Measurements from ENCODE around the gene STX5.
A peak's percentile ranks its signal among the peaks of the same experiment; 100 is the strongest.
"Not testable (repeated sequence)": the region's sequence is repeated elsewhere in the genome, so short reads cannot be mapped to it uniquely, and the experiment has no call there.

Gene STX5, protein sequence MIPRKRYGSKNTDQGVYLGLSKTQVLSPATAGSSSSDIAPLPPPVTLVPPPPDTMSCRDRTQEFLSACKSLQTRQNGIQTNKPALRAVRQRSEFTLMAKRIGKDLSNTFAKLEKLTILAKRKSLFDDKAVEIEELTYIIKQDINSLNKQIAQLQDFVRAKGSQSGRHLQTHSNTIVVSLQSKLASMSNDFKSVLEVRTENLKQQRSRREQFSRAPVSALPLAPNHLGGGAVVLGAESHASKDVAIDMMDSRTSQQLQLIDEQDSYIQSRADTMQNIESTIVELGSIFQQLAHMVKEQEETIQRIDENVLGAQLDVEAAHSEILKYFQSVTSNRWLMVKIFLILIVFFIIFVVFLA

DNA sequence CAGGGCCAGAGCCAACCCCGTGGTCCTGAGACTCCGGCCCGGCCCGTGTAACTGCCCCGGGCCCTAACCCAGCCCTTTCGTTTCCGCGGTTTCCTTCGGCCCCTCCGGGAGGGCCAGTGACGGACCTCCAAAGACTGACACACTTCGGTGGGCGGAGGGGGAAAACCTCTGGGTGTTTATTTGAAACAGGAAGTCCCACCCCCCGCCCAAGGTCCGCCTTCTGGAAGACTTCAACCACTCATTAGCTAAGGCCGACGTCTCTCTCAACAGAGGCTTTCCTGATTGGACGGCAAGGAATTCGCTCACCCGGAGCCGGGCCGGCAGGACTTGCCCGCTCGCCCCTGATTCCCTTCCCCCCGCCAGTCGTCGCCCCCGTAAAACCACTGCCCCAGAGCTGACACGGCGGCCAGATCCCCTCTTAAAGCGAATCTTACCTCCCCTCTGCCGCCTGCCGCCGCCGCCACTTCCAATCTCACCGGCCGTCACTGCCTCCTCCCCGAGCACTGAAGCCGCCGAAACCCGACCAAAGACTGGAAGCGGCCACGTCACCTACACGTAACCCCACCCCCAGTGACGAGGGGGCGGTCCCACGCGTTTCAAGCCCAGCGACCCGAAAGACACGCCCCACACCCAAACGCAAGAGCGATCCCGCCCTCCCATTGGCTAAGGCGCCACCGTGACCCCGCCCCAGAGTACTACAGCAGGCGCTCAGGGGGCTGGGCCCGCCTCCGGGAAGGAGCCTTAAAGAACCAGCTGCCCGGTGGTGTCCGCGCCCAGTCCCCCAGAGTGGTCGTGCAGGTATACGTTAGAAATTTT lies at the start of gene STX5:
STX5 (minus strand) TSS at position 532 of the 816 bp plus-strand sequence. CDS start 808 bp downstream, outside the sequence.
- peak; percentile 91 to 93 for DNase-seq

DNA sequence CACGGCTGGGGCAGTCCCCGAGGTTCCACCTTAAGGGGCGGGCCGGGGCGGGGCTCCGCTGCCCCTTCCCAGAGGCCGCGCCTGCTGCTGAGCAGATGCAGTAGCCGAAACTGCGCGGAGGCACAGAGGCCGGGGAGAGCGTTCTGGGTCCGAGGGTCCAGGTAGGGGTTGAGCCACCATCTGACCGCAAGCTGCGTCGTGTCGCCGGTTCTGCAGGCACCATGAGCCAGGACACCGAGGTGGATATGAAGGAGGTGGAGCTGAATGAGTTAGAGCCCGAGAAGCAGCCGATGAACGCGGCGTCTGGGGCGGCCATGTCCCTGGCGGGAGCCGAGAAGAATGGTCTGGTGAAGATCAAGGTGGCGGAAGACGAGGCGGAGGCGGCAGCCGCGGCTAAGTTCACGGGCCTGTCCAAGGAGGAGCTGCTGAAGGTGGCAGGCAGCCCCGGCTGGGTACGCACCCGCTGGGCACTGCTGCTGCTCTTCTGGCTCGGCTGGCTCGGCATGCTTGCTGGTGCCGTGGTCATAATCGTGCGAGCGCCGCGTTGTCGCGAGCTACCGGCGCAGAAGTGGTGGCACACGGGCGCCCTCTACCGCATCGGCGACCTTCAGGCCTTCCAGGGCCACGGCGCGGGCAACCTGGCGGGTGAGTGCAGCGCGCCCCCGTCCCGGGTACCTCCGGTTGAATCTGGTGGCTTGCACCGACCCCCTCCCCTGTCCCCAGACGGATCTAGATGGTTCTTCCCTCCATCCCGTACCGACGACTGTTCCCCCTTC lies 49.1 kb upstream of the STX5 start, which contains the start of gene SLC3A2:
SLC3A2 (plus strand) TSS at position 94 of the 776 bp plus-strand sequence; CDS start at position 222, 128 bp downstream.
- peak; percentile 78 to 88 for DNase-seq

DNA sequence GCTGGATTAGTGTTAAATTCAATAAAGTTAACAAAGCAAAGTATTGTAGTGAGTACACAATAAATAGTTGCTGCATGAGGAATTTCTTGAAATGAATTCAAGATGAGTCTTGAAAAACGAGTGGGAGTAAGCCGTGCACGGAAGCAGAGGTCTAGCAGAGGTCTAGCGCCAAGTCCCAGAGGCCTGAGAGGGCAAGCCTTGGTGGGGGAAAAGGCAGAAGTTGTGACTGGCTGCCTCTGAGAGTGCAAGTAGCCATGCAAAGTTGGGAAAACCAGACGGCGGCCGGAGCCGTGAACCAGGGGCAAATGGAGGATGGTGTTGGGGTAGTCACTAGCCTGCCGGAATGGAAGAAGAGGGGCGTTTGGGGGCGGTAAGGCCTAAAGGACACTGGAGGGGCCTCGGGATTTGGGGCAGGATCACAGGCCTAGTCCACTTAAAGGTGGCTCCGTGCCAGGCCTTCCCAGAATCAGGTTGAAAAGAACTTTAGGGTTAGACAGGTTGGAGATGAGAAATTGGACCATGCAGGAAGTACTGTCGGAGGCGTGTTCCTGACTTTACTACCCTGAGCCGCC lies 48.5 kb upstream of the STX5 start:
- peak; percentile 48 to 51 for DNase-seq

- no peak for DNase-seq
These were observed 47.6 kb upstream of the STX5 start for GRCh38 chr11:62879235-62879978.

- DNase-seq: no peak
These were observed 44.9 kb upstream of the STX5 start for GRCh38 chr11:62876712-62877111.

GRCh38 chr11:62875698-62876478 lies 44.0 kb upstream of the STX5 start:
- DNase-seq: no peak

- DNase-seq: no peak
These were observed 43.0 kb upstream of the STX5 start for GRCh38 chr11:62874851-62875250.

DNA sequence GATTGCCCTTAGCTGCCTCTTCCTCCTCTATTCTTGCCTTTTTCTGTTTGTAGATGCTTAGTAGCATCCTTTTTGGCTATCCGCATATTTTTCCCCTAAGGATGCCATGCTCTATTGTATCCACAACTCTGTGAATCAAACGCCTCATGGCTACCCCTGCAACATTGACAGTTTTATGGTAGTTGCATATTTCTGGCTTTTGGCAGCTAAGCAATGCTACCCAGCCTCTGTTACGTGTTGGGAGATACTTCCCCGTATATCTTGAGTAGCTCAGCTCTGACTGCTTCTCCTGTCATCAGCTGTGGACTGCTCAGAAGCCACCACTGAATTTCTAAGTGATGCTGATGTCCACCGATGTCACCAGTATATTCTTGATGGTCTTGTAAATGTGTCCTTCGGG lies 33.8 kb upstream of the STX5 start:
- no peak for DNase-seq

DNA sequence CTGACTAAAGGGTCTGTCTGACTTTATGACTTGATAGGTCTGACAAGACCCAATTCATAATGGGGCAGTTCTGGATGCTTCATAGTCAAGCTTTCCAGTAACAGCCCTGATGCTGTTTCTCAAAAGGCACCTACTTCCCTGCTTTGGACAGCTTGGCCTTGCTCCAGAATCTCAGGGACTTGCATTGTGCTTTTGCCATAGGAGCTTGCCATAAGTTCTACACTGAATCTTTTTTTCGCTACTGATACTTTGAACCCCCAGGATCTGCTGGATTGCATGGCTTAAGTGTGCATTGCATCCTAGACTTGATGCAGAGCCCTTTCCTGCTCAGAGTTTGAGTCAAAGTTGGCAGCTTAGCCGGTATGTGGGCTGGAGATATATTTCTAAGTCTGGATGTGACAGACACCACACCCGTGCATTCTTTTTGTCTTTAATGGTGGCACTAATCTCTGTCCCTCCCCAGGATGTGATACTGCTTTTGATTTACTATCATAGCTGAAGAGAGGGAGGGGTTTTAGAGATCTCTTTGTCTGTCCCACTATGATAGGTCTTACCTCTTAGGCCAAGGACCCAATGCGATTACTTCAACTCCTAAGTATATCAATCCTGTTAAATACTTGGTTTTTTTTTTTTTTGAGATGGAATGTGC lies 32.0 kb upstream of the STX5 start:
- no peak for DNase-seq

DNA sequence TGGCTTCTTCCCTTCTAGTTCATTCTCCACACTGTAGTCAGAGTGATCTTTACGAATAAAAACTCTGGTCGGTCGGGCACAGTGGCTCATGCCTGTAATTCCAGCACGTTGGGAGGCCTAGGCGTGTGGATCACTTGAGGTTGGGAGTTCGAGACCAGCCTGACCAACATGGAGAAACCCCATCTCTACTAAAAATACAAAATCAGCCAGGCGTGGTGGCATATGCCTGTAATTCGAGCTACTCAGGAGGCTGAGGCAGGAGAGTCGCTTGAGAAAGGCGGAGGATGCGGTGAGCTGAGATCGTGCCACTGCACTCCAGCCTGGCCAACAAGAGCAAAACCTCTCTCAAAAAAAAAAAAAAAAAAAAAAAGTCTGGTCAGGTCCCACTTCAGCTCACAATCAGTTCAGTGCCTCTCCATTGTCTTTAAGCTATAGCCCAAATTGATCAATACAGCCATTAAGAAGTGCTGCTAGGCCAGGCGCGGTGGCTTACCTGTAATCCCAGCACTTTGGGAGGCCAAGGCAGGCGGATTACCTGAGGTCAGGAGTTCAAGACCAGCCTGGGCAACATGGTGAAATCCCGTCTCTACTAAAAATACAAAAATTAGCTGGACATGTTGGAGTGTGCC lies 29.8 kb upstream of the STX5 start:
- not testable (repeated sequence) for DNase-seq

GRCh38 chr11:62860835-62861563 lies 29.1 kb upstream of the STX5 start:
- DNase-seq: no peak

DNA sequence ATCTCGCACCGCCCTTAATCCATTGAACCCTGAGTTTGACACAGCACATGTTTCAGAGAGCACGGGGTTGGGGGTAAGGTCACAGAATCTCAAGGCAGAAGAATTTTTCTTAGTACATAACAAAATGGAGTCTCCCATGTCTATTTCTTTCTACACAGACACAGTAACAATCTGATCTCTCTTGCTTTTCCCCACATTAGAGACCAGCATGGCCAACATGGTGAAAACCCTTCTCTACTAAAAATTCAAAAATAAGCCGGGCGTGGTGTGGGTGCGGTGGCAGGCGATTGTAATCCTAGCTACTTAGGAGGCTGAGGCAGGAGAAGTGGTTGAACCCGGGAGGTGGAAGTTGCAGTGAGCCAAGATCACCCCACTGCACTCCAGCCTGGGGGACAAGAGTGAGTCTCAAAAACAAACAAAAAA lies 27.4 kb upstream of the STX5 start:
- not testable (repeated sequence) for DNase-seq

GRCh38 chr11:62858201-62858600 lies 26.4 kb upstream of the STX5 start:
- DNase-seq: no peak

DNA sequence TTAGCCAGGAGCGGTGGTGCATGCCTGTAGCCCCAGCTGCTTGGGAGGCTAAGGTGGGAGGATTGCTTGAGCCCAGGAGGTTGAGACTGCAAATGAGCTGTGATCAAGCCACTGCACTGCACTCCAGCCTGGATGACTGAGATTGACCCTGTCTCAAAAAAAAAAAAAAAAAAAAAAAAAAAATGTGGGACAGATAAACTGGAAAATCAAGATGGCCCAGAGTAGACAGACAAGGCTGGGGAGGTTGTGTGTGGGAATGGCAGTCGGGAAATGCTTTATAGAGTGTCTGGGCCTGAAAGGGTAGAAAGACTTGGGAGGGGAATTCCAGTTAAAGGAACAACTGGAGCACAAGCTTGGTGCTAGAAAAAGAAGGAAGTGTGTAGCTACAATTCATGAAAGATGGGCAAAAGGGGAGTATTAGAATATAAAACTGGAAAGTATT lies 25.7 kb upstream of the STX5 start:
- no peak for DNase-seq

DNA sequence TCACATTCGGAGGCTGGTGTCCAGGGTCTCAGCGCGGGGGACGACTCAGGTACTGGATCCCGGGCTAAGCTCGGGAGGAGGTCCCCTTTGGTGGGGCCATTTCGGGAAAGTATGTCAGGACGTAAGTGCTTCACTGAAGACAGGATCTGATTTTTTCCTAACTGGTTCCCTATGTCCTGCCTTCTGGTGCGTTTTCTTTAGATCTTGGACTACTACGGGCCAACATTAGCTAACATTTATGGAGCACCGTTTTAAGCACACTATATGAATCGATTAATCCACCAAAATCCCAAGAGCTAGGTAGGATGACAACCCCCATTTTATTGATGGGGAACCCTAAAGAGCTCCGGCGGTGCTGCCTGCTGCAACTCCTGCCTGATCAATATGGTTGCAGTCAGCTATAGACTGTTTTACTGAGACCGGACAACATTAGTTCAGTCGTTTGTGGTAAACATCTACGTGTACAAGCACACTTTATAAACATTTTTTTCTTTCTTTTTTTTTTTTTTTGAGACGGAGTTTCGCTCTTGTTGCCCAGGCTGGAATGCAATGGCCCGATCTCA lies 24.6 kb upstream of the STX5 start:
- DNase-seq: no peak

GRCh38 chr11:62855571-62856332 lies 23.9 kb upstream of the STX5 start:
- peak; percentile 94 to 95 for DNase-seq

- no peak for DNase-seq
These were observed 23.1 kb upstream of the STX5 start for GRCh38 chr11:62854825-62855570.
